ENCODE measurements around the gene KRCC1.
A peak's percentile ranks its signal among the peaks of the same experiment; 100 is the strongest.
"Not testable (repeated sequence)": the region's sequence is repeated elsewhere in the genome, so short reads cannot be mapped to it uniquely, and the experiment has no call there.

KRCC1 gene

GRCh38 chr2:88027697-88028389 lies 27.7 kb downstream of the KRCC1 start:
- H3K4me3 ChIP-seq (ENCODE audit: low read length), result no peak overlapping the region
- peaks cover 8% of the 10 kb centered on the region for H3K4me1 ChIP-seq (ENCODE audit: control insufficient read depth, insufficient read depth, low read length)
- H3K9me3 ChIP-seq (ENCODE audit: control insufficient read depth, low read length), result no peaks in the 10 kb centered on the region
- no peak overlapping the region for H3K9ac ChIP-seq (ENCODE audit: low read length)
- H3K27me3 ChIP-seq (ENCODE audit: control insufficient read depth, insufficient read depth, low read length), result no peaks in the 10 kb centered on the region
- no peaks in the 10 kb centered on the region for H3K36me3 ChIP-seq (ENCODE audit: control insufficient read depth, insufficient read depth, low read length)

GRCh38 chr2:88024509-88024908 lies 31.1 kb downstream of the KRCC1 start:
- H3K27me3 ChIP-seq (ENCODE audit: control insufficient read depth, insufficient read depth, low read length), result no peaks in the 10 kb centered on the region
- no peaks in the 10 kb centered on the region for H3K36me3 ChIP-seq (ENCODE audit: control insufficient read depth, insufficient read depth, low read length)
- H3K9me3 ChIP-seq (ENCODE audit: control insufficient read depth, low read length), result no peaks in the 10 kb centered on the region
- H3K4me3 ChIP-seq (ENCODE audit: low read length), result no peak overlapping the region
- no peak overlapping the region for H3K9ac ChIP-seq (ENCODE audit: low read length)
- peaks cover 8% of the 10 kb centered on the region for H3K4me1 ChIP-seq (ENCODE audit: control insufficient read depth, insufficient read depth, low read length)

GRCh38 chr2:88022669-88022921 lies 33.0 kb downstream of the KRCC1 start:
- Histone ChIP-seq H3K36me3 (ENCODE audit: control insufficient read depth, insufficient read depth, low read length) (no peaks in the 10 kb centered on the region), H3K4me3 (ENCODE audit: low read length) (no peak overlapping the region), H3K9me3 (ENCODE audit: control insufficient read depth, low read length) (no peaks in the 10 kb centered on the region), H3K4me1 (ENCODE audit: control insufficient read depth, insufficient read depth, low read length) (peaks cover 11% of the 10 kb centered on the region), H3K27me3 (ENCODE audit: control insufficient read depth, insufficient read depth, low read length) (no peaks in the 10 kb centered on the region), H3K9ac (ENCODE audit: low read length) (no peak overlapping the region)

DNA sequence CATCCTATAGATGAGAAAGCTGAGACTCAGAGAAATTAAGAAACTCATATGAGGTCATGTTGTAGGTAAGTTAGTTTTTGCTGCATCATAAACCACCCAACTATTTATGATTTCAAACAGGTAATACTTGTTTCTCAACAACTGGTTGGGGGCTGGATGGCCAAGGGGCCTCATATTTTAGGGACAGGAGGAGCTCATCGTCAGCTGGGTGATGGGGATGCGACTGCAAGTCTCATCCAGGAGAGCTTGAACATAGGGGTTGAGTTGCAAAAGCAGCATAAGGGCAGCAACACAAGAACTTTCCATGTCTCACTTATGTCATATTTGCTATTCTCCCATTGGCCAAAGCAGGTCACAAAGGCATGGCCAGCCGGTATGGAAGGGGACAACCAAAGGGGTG lies 35.6 kb downstream of the KRCC1 start:
- no peaks in the 10 kb centered on the region for H3K9me3 ChIP-seq (ENCODE audit: control insufficient read depth, low read length)
- no peak overlapping the region for H3K4me3 ChIP-seq (ENCODE audit: low read length)
- no peak overlapping the region for H3K9ac ChIP-seq (ENCODE audit: low read length)
- H3K27me3 ChIP-seq (ENCODE audit: control insufficient read depth, insufficient read depth, low read length), result no peaks in the 10 kb centered on the region
- peaks cover 8% of the 10 kb centered on the region for H3K4me1 ChIP-seq (ENCODE audit: control insufficient read depth, insufficient read depth, low read length)
- no peaks in the 10 kb centered on the region for H3K36me3 ChIP-seq (ENCODE audit: control insufficient read depth, insufficient read depth, low read length)

DNA sequence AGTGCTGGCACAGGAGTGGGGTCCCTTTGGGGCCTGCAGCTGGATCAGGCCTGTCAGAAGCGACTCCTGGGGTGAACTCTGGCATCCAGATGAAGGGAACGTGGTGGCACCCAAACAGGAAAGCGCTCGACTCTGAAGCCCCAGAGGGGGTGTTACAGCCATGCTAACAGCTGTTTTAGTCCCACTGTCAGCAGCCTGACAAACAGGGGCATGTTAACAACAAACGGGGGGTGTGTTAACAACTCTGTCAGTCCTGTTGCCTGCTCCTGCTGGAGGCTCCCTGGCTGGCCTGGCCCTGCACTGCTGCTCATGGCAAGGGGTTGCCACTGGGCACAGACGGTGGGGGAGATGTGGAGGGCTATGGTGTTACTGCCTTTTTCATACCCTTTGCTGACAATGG lies 36.7 kb downstream of the KRCC1 start:
- Histone ChIP-seq H3K9ac (ENCODE audit: low read length) (no peak overlapping the region), H3K36me3 (ENCODE audit: control insufficient read depth, insufficient read depth, low read length) (no peaks in the 10 kb centered on the region), H3K4me1 (ENCODE audit: control insufficient read depth, insufficient read depth, low read length) (peaks cover 8% of the 10 kb centered on the region), H3K4me3 (ENCODE audit: low read length) (no peak overlapping the region), H3K27me3 (ENCODE audit: control insufficient read depth, insufficient read depth, low read length) (no peaks in the 10 kb centered on the region), H3K9me3 (ENCODE audit: control insufficient read depth, low read length) (no peaks in the 10 kb centered on the region)

GRCh38 chr2:88018077-88018805 lies 37.3 kb downstream of the KRCC1 start:
- not testable (repeated sequence) for H3K4me3 ChIP-seq (ENCODE audit: low read length); H3K9me3 ChIP-seq (ENCODE audit: control insufficient read depth, low read length); H3K36me3 ChIP-seq (ENCODE audit: control insufficient read depth, insufficient read depth, low read length); H3K9ac ChIP-seq (ENCODE audit: low read length); H3K27me3 ChIP-seq (ENCODE audit: control insufficient read depth, insufficient read depth, low read length); H3K4me1 ChIP-seq (ENCODE audit: control insufficient read depth, insufficient read depth, low read length)

DNA sequence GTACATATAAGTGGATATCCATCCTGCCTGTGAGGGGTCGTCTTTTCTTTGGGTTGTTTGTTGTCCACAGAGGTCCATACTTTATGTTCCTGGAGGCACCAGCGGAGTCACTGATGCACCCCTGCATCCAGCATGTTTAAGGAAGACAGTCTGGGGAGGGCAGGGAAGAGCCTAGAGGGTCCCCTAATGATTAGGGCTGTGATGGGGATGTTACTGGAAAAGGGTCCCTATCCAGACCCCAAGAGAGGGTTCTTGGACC lies 37.9 kb downstream of the KRCC1 start:
- not testable (repeated sequence) for H3K36me3 ChIP-seq (ENCODE audit: control insufficient read depth, insufficient read depth, low read length); H3K4me1 ChIP-seq (ENCODE audit: control insufficient read depth, insufficient read depth, low read length); H3K27me3 ChIP-seq (ENCODE audit: control insufficient read depth, insufficient read depth, low read length); H3K9me3 ChIP-seq (ENCODE audit: control insufficient read depth, low read length)
- Histone ChIP-seq H3K9ac (ENCODE audit: low read length) (peak overlapping the region; percentile 77), H3K4me3 (ENCODE audit: low read length) (peak overlapping the region; percentile 64)

DNA sequence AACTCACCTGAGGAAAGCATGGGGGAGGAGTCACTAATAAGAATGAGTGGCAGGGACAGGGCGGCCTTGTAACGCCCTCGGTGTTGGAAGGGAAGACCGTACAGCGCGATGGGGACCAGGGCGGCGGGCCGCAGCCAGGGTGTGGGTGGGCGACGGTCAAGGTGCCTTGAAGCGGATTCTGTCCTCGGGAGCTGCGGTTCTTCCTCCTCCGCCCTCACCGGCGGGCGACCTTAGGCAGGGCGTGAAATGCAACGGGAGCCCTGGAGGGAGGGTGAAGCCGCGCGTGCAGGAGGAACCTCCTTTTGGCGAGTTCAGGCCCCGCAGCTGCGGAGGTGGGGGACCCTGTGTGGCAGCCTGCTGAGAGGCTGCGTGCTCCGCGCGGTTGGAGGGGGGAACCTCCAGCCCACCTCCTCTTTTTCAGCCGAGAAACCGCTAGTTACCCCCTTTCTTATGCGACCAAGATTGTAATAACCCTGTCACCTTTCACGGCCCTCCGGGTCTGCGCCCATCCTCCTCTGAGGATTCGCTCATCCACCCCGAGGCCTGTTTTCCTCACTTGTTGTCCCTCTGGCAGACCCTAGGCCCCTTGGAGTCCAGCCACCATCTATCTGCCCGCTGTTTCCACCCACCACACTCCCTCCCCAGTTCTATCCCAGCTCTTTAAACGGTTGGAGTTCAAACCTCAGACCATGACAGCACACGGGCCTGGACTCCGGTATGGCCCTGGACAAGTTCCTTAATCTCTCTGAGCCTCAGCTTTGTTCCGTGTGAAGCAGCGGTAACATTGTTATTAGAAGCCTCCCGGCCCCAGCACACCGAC lies 38.4 kb downstream of the KRCC1 start:
- Histone ChIP-seq H3K9ac (ENCODE audit: low read length) (peak overlapping the region; percentile 77), H3K36me3 (ENCODE audit: control insufficient read depth, insufficient read depth, low read length) (no peaks in the 10 kb centered on the region), H3K4me3 (ENCODE audit: low read length) (peak overlapping the region; percentile 64), H3K4me1 (ENCODE audit: control insufficient read depth, insufficient read depth, low read length) (peaks cover 8% of the 10 kb centered on the region), H3K27me3 (ENCODE audit: control insufficient read depth, insufficient read depth, low read length) (no peaks in the 10 kb centered on the region), H3K9me3 (ENCODE audit: control insufficient read depth, low read length) (no peaks in the 10 kb centered on the region)

DNA sequence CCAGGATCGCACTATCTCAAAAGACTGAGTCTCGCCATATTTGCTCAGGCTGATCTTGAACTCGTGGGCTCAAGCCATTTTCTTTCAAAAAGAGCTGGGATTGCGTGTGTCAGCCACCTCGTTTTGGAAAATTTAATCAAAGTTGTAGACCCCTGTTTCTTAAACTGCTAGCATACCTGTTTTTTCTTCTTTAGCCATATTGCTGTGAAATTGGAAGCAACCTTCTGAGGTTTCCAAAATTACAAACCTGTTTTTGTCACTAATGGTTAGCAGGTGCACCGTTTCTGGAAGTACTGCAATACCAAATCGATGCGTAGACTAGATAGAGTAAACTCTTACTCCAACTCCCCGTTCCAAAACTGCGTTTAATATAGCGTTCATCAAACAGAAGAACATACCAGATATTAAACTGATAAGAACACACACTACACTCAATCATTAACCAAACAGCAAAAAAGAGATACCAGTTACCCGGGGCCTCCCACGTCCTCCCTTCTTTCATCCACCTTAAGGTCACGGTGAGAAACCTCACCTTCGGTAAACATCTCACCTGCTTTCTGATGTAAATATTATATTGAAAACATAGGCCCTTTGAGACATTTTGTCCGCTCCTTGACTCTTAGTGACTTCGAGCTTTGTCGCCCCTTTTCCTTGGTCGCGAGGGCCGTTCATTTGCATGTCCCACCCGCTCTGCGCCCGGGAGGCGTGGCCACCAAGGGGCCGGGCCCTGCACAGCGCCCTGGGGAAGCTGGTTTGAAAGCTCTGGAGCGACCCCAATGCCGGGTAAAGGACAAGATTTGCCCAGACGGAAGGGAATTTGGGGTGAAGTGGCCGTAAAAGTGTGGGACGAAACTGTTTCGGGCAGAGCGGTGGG lies 39.3 kb downstream of the KRCC1 start, which contains the start of gene RNU2-63P:
Gene RNU2-63P, minus strand, starts transcription at position 462 of the 874 bp plus-strand sequence.
- Histone ChIP-seq H3K27me3 (ENCODE audit: control insufficient read depth, insufficient read depth, low read length) (no peaks in the 10 kb centered on the region), H3K36me3 (ENCODE audit: control insufficient read depth, insufficient read depth, low read length) (no peaks in the 10 kb centered on the region), H3K4me1 (ENCODE audit: control insufficient read depth, insufficient read depth, low read length) (peaks cover 8% of the 10 kb centered on the region), H3K9me3 (ENCODE audit: control insufficient read depth, low read length) (no peaks in the 10 kb centered on the region), H3K4me3 (ENCODE audit: low read length) (peak within 1 kb of the TSS; percentile 64), H3K9ac (ENCODE audit: low read length) (peak within 1 kb of the TSS; percentile 77)

GRCh38 chr2:88011011-88011410 lies 44.6 kb downstream of the KRCC1 start:
- H3K9ac ChIP-seq (ENCODE audit: low read length), result no peak overlapping the region
- H3K4me1 ChIP-seq (ENCODE audit: control insufficient read depth, insufficient read depth, low read length), result no peaks in the 10 kb centered on the region
- no peak overlapping the region for H3K4me3 ChIP-seq (ENCODE audit: low read length)
- no peaks in the 10 kb centered on the region for H3K9me3 ChIP-seq (ENCODE audit: control insufficient read depth, low read length)
- no peaks in the 10 kb centered on the region for H3K27me3 ChIP-seq (ENCODE audit: control insufficient read depth, insufficient read depth, low read length)
- H3K36me3 ChIP-seq (ENCODE audit: control insufficient read depth, insufficient read depth, low read length), result no peaks in the 10 kb centered on the region

- Histone ChIP-seq H3K4me1 (ENCODE audit: control insufficient read depth, insufficient read depth, low read length) (no peaks in the 10 kb centered on the region), H3K9me3 (ENCODE audit: control insufficient read depth, low read length) (no peaks in the 10 kb centered on the region), H3K36me3 (ENCODE audit: control insufficient read depth, insufficient read depth, low read length) (no peaks in the 10 kb centered on the region), H3K9ac (ENCODE audit: low read length) (no peak overlapping the region), H3K4me3 (ENCODE audit: low read length) (no peak overlapping the region), H3K27me3 (ENCODE audit: control insufficient read depth, insufficient read depth, low read length) (no peaks in the 10 kb centered on the region)
Measured at GRCh38 chr2:88010136-88010535, 45.4 kb downstream of the KRCC1 start.

Measured in mucosa of stomach (tissue), 1 donor.